H1 (cell line): ENCODE measurements around the gene ACER3. TPM values are rescaled to one million over a fixed set of nuclear protein-coding genes. Genes with fewer than 3 reads are reported as not detected.

Experiments used
- BCL11A ChIP-seq, 2 experiments: IDR thresholded peaks; one replicate each; pipeline ENCODE4 v1.6.1; 2011; ENCODE audit warnings: low read depth in 2 of 2, low read length in 2 of 2, mild to moderate bottlenecking in 2 of 2
- BRCA1 ChIP-seq: IDR thresholded peaks from 2 replicates; pipeline ENCODE4 v1.6.1; 2012; ENCODE audit warnings: low read depth, low read length, improper control_type of control experiment
- CHD1 ChIP-seq: IDR thresholded peaks from 2 replicates; pipeline ENCODE4 v1.6.1; 2012; ENCODE audit warnings: low read depth, low read length, improper control_type of control experiment
- CHD2 ChIP-seq: IDR thresholded peaks from 2 replicates; pipeline ENCODE4 v1.6.1; 2012; ENCODE audit warnings: low read length, improper control_type of control experiment
- NRF1 ChIP-seq: IDR thresholded peaks from 2 replicates; pipeline ENCODE4 v1.6.1; 2011; ENCODE audit warnings: mild to moderate bottlenecking, low read depth, low read length, improper control_type of control experiment
- SP2 ChIP-seq: IDR thresholded peaks from 2 replicates; pipeline ENCODE4 v1.6.1; 2012; ENCODE audit warnings: mild to moderate bottlenecking, low read length, inconsistent platforms
- TEAD4 ChIP-seq: IDR thresholded peaks from 2 replicates; pipeline ENCODE4 v1.6.1; 2012; ENCODE audit warnings: low read depth, low read length, inconsistent platforms, mixed read lengths
- polyA plus RNA-seq, 7 experiments: library from polyadenylated mRNA; depleted of rRNA in 3 of 7; stranded (reverse) in 5 of 7; unstranded in 2 of 7; fragments of >200 nt in 5 of 7; fragments of 200-250 nt in 2 of 7; gene quantifications; 1 replicate in 5 of 7; 2 replicates in 1 of 7; 4 replicates in 1 of 7; pipeline versions ENCODE4 v1.2.1 to v1.2.3, GENCODE V29; 2011 to 2013; ENCODE audit warnings: missing spikeins in 2 of 7, mixed read lengths in 2 of 7
- total RNA-seq: library from RNA; stranded (reverse); fragmentation: NEBNext Ultra II Directional; extraction: Animal tissue kit (Norgen Biotek cat#: 25700); gene quantifications from 2 replicates; pipeline ENCODE4 v1.2.1, GENCODE V29; 2021
- TF ChIP-seq, protein P1 (sequence below), 3 experiments: IDR thresholded peaks; 1 replicate in 2 of 3; 2 replicates in 1 of 3; pipeline versions ENCODE4 v1.5.1 to v1.6.1; 2011; ENCODE audit warnings: low read length in 3 of 3, mild to moderate bottlenecking in 3 of 3, inconsistent platforms in 2 of 3, low read depth in 1 of 3, moderate library complexity in 1 of 3; ENCODE audit not compliant: insufficient read depth in 1 of 3; ENCODE audit errors: control extremely low read depth in 1 of 3

The ACER3 gene
- total and polyA plus RNA-seq, 2 of the 8 experiments (the other 6 are each of a cell fraction or from before 2014, with no cell fraction given): 5.7 to 16.2 TPM

DNA sequence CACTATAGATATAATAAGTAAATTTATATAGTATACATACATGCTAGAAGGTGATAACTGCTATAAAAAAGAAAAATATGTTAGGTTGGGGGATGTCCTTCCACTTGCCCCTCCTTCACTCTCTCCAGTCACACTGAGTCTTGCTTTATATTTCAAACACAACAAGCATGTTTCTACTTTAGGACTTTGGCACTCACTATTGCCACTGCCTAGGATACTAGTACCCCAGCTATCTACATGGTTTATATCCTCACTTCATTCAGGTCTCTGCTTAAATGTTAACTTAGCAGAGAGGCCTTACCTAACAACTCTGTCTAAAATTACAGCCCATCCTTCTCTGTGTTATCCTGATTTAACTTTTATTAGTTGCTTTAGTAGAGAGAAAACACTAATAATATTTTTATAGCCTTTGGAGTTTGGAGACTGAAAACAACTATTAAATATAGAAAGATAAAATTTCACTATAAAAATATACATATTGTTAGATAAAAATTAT lies 134.4 kb downstream of the ACER3 start (continued):
- TF ChIP-seq, protein P1, sequence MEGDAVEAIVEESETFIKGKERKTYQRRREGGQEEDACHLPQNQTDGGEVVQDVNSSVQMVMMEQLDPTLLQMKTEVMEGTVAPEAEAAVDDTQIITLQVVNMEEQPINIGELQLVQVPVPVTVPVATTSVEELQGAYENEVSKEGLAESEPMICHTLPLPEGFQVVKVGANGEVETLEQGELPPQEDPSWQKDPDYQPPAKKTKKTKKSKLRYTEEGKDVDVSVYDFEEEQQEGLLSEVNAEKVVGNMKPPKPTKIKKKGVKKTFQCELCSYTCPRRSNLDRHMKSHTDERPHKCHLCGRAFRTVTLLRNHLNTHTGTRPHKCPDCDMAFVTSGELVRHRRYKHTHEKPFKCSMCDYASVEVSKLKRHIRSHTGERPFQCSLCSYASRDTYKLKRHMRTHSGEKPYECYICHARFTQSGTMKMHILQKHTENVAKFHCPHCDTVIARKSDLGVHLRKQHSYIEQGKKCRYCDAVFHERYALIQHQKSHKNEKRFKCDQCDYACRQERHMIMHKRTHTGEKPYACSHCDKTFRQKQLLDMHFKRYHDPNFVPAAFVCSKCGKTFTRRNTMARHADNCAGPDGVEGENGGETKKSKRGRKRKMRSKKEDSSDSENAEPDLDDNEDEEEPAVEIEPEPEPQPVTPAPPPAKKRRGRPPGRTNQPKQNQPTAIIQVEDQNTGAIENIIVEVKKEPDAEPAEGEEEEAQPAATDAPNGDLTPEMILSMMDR (IDR thresholded peaks at IDR 0.05; ENCODE audit: control extremely low read depth in 1 of 3, insufficient read depth in 1 of 3, low read depth in 1 of 3, low read length in 3 of 3): no peak
- no peak for TF ChIP-seq SP2
- no peak for TF ChIP-seq BRCA1
- TF ChIP-seq CHD1: no peak
- no peak for TF ChIP-seq CHD2
- TF ChIP-seq BCL11A (IDR thresholded peaks at IDR 0.05; ENCODE audit: low read depth in 2 of 2, low read length in 2 of 2): no peak
- TF ChIP-seq TEAD4: no peak
- TF ChIP-seq NRF1: no peak
